HK-2 (cell line): ENCODE measurements around the gene SLC22A7.

Experiments
- DNase-seq: peaks from one replicate; pipeline ENCODE4 v3.0.0-alpha.2; 2018; ENCODE audit not compliant: unreplicated experiment

SLC22A7 gene

DNA sequence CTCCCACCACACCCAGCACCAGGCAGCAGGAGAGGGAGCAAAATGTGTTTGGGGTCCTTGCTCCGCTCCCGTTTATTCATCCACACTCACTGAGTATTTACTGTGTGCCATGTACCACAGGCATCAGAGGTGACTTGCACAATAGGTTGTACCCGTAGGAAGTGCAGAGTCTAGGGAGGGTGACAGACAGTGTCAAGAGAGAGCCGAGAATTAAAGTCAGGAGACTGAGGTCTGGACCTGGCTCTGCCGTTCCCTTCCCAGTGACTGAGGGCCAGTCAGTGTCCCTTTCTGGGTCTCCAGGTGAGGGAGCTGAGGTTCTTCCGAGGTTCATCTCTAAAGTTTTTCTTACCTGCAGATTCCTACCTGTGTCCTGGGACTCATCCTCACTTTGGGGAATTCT, 32.5 kb upstream of the SLC22A7 start:
- no peak for DNase-seq

DNA sequence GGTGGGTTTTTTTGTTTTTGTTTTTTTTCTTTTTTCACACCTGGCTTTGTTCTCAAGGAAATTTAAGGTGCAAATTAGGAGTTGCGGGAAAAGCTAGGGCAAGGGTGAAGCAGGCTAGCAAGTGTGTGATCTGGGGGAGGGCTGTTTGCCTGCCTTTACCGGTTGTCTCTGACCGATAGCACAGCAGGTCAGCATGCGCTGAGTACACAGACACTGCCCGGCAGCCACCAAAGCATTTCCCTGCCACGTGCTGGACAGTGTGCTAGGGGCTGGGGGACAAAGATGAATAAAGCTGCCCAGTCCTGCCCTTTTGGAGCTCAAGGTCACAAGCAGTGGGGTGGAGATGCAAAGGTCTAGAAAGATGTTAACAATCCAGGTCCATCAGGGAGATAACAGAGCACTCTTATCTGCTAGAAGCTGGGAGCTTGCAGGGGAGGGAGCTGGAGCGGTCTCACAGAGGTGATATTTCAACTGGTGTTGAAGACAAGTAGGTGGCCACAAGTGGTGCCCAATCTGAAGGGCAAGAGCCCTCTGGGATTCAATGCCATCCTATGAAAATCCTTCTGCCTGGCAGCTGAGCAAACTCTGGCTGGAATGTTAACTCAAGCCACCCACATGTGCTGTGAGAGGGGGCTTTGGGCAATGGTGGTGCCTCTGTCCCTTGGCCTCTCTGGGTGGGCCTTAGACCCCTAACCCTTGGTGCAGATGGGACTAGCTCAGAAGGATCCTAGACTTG, 30.3 kb upstream of the SLC22A7 start:
- DNase-seq = no peak

DNA sequence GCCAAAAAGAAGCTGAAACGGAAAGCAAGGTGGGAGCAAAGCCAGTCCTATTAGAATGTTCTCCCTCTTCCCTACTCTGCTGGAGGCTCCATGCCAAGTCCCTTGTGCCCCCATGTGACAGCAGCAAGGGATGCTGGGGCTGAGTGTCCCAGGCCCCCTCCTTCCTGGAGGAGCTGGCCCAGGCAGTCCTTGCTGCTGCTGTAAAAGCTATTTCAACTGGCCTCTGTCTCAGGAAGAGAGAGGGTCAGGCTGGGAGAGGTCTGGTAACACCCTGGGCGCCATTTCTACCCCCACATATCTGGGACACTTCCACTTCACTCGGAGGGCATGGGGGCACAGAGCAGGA, 29.7 kb upstream of the SLC22A7 start:
- no peak for DNase-seq

DNA sequence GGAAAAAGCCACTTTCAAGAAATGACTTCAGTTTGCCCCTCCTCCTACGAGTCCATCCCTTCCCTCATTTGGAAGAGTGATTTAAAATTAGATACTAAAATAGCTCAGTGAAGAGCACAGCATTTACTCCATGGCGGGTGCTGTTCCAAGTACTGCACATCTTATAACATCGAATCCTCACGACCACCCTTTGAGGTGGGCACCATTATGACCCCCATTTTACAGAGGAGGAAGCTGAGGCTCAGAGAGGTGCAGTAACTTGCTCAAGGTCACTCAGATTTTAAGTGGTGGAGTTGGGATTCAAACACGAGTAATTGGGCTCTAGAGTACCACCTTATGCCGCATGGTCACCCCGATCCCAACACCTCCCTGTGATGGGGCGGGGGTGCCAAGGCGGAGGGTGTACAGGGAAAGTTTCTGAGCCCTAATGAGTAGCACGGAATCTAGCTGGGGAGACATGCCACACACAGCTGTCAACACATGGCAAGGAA, 29.2 kb upstream of the SLC22A7 start:
- no peak for DNase-seq

DNA sequence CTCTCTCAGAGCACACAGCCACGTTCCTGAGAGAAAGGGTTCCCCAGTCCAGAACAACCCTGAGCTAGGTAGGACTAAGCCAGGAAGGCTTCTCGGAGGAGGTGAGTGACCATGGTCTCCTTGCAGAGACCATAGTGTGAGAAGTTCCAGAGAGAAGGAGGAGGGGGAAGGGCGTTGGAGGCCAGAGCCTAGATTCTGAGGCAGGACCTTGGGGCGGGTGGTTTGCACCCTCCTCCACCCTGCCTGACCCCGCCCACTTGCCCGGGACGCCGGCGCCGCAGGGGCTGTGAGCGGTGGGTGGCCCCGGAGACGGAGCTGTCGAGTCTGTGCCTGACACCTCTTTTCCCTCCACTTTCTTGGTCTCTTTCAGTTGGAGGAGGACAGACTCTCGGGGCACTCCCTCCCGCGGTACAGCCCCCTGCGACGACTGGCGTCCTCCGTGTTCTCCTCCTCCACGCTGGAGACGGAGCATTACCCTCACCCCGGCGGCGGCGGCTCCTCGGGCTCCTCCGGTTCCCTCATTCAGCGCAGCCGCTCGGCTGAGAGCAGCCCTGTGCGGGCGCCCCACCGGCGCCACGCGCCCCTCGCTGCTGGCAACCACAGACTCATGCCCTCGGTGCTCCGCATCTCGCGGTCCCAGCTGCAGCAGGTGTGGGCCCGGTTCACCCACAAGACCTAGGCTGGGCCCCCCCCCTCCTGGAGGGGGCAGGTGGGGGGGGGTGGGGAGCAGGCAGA, 28.6 kb upstream of the SLC22A7 start:
- DNase-seq = no peak

DNA sequence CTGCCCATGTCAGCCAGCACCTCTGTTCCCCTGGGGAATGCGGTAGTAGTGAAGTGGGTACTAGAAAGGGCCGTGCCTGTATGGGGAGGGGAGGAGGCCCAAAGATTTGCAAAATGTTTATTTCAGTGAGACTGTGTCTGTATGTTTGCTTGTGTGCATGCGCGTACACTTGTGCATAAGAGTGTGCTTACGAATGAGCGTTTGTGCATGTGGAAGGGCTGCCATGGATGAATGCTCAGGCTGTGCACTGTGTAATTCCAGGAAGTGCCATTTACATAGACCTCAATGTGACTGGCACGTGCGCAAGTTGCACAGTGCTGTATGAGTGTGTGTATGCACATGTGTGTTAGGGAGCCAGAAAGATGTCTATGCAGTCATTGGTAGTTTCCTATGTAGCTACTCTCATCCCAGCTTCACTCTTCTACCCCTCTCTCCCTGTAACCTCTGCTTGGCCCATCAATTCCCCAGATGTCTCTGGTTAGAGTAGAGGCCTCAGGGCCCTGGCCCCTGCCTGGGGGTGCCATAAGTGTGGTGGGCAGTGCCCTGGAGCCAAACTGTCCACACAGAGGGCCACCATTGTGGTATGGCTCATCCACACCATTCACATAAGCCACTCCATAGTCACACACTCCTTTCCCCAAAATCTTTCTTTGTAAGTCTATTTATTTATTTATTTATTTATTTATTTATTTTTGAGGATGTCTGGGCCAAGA, 26.8 kb upstream of the SLC22A7 start:
- DNase-seq = no peak

DNA sequence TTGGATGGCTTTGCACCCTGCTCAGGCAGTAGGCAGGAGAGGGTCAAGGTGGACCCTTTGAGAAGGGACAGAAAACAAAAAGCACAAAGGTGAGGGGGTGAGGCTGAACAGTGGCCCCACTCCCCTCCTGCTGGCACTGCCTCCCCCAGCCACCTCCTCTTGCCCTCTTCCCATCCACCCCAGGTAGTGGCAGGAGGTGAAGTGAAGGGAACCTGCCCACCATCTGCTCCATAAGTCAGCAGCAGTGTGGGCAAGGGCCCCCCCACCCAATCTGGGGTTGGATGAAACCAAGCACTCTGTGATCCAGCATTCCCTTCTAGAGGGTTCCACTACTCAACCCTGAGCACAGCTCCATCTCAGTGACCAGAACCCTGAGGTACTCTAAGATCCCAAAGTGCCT, 26.1 kb upstream of the SLC22A7 start:
- DNase-seq = no peak

DNA sequence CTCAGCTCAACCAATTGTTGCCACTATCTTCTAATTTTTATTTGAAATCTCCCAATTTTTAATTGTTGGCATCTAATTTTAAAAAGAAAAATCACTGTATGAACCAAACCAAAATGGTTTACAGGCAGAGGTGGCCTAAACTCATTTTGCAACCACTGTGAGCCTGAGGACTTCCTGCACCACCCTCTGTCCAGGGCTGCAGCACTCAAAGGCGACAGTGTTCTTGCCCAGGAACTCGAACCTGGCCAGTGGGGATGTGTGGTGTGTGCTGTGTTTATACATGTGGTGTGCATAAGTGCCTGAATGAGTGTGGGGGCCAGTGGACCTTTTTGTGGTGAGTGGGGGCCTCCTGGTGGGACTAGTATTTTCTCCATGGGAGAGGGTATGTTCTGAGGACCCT, 24.4 kb upstream of the SLC22A7 start:
- DNase-seq = no peak

DNA sequence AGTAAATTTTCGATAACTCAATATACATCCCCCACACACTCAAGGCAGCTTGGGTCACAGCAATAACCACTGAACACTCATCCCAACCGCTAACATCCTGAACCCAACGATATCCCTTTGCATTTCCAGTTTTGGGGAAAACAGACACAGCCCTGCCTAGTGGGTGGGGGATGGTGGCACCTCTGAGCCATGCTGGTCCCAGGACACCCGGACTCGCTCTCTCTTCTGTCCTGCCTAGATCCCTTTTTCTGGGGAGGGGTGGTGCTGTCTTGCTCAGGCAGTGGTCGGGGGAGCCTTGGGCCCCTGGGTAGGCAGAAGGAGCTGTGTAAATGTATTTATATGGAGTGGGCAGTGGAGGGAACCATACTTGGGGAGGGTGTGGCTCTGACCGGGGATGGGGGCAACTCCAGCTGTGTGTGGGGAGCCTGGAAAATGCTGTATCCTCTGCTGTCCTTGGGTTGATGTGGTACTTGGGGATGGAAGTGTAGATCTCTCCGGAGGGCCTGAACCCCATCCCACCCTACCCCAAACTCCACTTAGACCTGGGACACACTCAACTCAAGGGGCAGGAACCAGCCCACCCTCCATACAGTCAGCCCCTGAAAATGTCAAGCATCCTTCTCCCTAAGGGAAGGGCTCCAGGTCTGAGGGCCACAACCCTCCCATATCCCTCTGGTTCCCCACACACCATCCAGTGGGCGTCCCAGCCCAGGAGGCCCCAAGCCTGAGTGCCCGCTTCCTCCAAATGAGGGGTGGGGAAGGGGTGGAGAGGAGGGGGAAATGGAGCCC, 23.7 kb upstream of the SLC22A7 start:
- no peak for DNase-seq

DNA sequence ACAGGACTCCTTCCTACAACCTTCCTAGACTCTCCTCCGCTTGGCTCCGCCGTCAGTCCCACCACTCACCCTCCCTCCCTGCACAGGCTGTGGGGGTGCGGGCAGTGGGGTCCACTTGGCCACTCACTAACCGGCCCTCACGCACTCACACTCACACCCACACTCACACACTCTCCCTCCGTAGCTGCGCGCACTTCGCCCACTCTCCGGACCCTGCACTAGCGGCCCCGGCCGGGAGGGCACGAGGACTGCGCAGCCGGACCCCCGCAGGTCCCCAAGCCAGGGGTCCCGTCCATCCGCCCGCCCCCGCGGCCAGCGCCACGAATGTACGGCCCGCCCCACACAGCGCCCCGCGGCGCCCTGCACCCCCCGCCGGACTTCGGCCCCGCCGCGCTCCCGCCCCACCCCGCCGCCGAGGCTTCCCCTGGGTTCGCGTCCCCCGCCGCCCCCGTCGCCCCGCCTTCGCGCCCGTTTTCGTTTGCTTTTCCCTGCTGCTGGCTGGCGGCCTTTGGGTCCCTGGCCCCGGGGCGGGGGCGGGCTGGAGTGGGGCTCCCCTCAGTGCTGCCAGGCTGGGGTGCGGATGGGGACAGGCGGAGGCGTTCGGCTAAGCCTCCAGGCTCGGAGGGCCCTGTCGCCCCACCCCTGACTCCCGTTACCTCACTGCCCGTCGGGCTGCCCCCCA, 23.0 kb upstream of the SLC22A7 start:
- no peak for DNase-seq

DNA sequence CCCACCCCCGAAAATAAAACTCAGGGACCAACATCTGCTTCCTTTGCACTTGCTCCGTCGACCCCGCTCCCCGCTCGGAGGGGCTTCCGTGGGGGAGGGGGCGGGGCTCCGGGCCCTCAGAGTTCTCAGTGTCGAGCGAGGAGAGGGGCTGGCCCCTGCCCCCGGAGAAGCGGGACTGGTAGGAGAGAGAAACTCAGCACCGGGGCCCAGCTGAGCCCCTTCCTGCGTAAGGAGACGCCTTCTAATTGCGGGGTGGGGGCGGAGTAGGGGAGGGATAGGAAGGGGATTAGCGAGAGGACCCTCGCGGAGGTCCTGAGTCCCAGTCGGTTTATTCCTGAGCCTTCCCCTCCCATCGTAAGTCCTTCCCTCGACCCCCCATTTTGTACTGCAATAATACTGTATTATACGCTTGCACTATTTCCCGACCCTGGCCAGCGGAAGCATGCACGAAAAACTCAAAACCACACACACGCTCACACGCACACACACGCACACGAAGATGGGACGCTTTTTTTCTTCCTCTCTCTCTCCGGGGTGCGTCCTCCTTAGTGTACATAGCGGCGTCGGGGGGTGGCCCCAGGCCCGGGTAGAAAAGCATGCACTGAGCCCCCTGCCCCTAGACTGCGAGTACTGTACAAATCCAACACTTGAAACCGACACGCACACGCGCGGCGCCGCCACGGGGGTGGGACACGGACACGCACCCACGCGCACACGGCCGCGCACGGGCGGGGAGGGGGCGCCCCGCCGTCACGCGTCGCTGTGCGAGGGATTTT, 22.1 kb upstream of the SLC22A7 start:
- no peak for DNase-seq

DNA sequence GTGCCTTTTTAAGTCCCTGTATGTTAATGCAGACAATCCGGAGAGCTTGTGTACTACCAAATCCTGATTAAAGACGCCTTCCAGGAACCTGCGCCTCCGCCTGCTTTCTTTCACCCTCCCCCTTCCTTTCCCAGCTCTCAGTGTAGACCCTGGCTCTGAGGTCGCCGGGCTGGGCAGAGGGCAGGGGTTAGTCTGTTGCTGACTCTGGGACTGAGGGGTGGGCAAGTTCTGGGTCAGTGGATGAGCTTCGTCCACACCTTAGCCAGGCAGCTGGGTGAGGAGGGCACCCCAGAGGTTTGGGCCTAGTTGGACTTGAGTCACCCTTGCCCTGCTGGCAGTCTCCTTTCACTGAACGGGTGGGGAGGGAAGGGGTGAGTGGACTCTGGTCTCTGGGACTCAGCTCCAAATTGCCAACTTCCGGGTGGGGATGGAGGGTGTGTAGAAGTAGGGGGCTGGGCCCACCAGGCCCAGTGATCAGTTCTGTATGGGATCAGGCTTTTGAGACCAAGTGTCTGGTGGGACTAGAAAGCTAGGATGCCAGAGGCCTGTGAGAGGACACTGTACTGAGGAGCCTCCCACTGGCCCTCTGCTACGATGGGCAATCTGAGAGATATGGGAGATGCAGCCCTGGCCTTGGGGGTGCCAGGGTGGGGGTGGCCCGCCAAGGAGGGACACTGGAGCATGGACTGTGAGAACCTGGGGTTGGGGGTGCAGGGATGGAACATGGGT, 21.3 kb upstream of the SLC22A7 start:
- no peak for DNase-seq

DNA sequence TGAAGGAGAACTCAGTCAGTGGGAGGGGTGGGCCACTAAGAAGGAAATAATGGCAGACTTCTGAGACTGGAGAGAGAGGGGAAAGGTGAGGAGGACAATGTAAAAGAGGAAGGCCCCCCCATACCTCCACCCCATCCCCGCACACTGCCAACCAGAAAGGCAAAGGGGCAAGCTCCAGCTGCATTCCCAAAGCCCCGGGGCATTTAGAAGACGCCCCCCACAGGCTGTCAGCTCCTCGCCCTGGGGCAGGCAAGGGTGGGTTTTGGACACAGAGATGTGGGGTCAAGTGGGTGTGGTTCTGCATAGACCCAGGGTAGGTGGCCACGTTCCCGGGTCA, 20.8 kb upstream of the SLC22A7 start:
- no peak for DNase-seq

DNA sequence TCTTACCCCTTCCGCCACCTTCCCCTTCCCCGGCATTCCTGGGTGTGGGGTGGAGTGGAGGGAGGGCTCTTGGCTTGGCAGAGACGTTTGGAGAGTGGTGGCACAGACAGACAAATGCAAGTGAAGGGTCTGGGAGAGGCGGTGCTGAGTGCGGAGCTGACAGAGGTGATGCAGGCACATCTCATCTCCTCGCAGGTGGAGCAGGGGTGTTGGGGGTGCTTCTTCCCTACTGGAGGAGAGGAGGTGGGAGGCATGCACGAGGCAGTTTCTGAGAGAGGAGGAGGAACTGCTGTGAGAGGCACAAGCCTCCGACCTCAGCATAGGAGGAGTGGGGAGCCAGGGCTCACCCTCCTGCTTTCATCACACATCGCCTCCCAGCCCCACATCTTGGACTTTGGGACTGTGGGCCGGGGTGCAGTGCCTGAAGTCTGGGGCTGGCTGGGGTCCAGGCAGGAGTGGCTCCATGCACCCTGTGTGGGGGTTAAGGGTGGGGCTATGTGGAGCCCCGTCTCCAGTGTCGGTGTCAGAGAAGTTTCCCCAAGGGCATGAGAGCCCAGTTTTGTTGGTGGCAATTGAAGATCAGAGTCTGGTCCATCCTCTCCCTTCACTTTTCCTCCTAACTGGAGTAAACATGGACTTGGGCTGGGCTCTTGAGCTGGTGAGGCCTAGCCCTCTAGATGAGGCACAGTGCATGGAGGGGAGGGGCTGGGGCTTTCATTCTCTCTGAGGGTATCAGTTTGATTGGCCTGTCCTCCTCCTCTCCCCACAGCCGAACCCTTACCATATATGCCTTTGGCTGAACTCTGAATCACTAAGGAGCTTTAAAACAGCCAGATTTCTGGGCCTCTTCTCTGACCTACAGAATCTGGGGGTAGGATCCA, 20.2 kb upstream of the SLC22A7 start:
- DNase-seq = peak; percentile 50

DNA sequence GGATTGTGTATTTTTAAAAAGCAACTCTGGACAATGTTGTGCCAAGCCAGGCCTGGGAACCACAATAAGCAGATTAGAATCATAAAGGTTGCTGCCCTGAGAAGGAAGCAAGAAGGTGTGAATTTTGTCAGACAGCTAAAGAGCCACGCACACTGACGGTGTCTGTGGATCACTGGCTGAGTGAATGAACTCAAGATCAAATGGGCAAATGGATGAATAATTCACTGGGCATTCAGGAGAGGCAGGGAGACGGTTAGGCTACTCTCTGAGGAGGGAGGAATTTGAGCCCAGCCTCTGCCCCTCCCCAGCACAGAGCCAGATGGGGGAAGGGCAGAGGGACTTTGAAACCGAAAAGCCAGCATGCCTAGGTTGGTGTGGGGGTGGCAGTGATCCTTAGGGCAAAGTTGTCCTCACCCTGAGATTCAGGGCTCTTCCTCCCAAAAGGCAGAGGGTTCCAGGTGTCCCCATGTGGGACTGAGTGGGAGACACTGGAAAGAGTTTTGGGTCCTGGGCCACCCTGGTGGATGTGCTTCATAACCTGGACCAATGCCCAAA, 19.5 kb upstream of the SLC22A7 start:
- DNase-seq = peak; percentile 65

DNA sequence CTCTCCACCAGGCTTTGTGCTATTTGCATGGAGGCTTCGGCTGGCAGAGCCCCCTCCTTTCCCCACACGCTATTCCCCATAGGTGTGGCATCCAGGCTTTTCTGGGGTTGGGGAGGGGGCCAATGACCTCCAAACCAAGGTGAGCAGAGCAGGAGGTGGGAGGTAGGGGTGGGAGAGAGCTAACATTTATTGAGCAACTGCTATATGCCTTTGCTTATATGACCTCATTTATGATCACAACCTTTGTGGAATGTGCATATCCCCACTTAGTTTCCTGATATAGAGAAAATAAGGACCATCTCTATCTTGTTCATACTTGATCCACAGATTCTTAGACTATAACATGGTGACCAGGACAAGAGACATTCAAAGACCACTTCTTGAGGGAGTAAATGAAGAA, 17.8 kb upstream of the SLC22A7 start:
- no peak for DNase-seq

DNA sequence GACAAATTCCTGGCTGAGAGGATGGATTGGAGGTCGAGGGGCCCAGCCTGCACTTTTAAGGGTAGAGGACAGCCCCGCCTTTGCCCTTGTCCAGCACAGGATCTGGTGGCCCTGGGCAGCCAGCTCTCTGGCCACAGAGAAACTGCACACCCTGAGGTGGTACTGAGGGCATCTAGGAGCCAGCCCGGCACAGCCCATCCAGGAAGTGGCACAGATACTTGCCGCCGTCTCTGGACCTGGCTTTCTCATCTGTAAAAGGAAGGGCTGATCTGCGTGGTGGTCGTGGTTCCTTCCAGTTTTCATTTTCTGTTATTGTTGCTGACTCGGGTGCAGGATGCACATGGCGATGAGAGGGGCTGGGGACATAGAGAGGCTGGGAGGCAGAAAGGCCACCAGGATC, 16.0 kb upstream of the SLC22A7 start:
- no peak for DNase-seq

DNA sequence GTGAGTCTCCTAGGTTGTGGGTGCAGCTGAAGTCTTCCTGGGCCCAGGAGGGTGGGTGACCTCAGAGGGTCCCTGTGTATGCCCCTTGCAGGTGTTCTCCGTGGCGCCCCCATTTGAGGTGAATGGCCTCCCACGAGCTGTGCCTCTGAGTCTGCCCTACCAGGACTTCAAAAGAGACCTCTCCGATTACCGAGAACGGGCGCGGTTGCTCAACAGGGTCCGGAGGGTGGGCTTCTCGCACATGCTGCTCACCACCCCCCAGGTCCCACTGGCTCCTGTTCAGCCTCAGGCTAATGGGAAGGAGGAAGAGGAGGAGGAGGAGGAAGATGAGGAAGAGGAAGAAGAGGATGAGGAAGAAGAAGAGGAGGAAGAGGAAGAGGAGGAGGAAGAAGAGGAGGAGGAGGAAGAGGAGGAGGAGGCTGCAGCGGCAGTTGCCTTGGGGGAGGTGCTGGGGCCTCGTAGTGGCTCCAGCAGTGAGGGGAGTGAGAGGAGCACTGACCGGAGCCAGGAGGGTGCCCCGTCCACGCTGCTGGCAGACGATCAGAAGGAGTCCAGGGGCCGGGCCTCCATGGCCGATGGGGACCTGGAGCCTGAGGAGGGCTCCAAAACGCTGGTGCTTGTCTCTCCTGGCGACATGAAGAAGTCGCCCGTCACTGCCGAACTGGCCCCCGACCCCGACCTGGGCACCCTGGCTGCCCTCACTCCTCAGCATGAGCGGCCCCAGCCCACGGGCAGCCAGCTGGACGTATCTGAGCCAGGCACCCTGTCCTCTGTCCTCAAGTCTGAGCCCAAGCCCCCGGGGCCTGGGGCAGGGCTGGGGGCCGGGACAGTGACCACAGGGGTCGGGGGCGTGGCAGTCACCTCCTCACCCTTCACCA, 15.2 kb upstream of the SLC22A7 start:
- DNase-seq = no peak
